HepG2 (cell line): ENCODE measurements around the gene RAP1A. TPM values are rescaled to one million over a fixed set of nuclear protein-coding genes. Genes with fewer than 3 reads are reported as not detected.

Source experiments
- EHMT2 ChIP-seq: fragments of 200-600 bp; sonication (generic); IDR thresholded peaks from 2 replicates; pipeline ENCODE4 v1.7.0; 2017; ENCODE audit warnings: antibody characterized with exemption, low read depth, low read length, borderline replicate concordance
- FOXA1 ChIP-seq, 2 experiments: fragments of 450-650 bp in 1 of 2; sonication (generic) in 1 of 2; formaldehyde crosslinking in 1 of 2; IDR thresholded peaks; 2 replicates each; pipeline versions ENCODE4 v1.4.0 to v1.6.1; 2016 to 2020; ENCODE audit warnings: missing genetic modification reagents in 1 of 2
- HDAC6 ChIP-seq: fragments of 200-600 bp; sonication (generic); IDR thresholded peaks from 2 replicates; pipeline ENCODE4 v1.7.0; 2017; ENCODE audit warnings: mild to moderate bottlenecking, antibody characterized with exemption, low read length, low read depth
- KDM5A ChIP-seq: fragments of 200-600 bp; sonication (generic); IDR thresholded peaks from 2 replicates; pipeline ENCODE4 v1.7.0; 2018; ENCODE audit warnings: antibody characterized with exemption, mild to moderate bottlenecking, low read length, borderline replicate concordance
- NFE2 ChIP-seq: sonication (generic); formaldehyde crosslinking; IDR thresholded peaks from 2 replicates; pipeline ENCODE4 v1.4.0; 2020; ENCODE audit warnings: missing genetic modification reagents
- POLR2AphosphoS2 ChIP-seq: IDR thresholded peaks from 2 replicates; pipeline ENCODE4 v1.6.1; 2011; ENCODE audit warnings: low read depth, low read length, improper control_type of control experiment
- RARG ChIP-seq: sonication (generic); formaldehyde crosslinking; IDR thresholded peaks from 2 replicates; pipeline ENCODE4 v1.4.0; 2020; ENCODE audit warnings: low read depth, mild to moderate bottlenecking, missing genetic modification reagents
- SMYD3 ChIP-seq: sonication (generic); formaldehyde crosslinking; IDR thresholded peaks from 2 replicates; pipeline ENCODE4 v1.8.1; 2023; ENCODE audit warnings: mild to moderate bottlenecking, missing genetic modification reagents
- TAF1 ChIP-seq: sonication (generic); formaldehyde crosslinking; IDR thresholded peaks from 2 replicates; pipeline ENCODE4 v1.4.0; 2020; ENCODE audit warnings: missing genetic modification reagents
- TCF12 ChIP-seq, 2 experiments: fragments of 450-650 bp in 1 of 2; sonication (generic) in 1 of 2; formaldehyde crosslinking in 1 of 2; IDR thresholded peaks; 2 replicates each; pipeline versions ENCODE4 v1.6.1 to v1.8.0; 2017 to 2022; ENCODE audit warnings: antibody characterized with exemption in 1 of 2, mild to moderate bottlenecking in 1 of 2, missing genetic modification reagents in 1 of 2, moderate library complexity in 1 of 2
- TEAD2 ChIP-seq: sonication (generic); formaldehyde crosslinking; IDR thresholded peaks from 2 replicates; pipeline ENCODE4 v1.9.0; 2021; ENCODE audit warnings: missing genetic modification reagents
- TMF1 ChIP-seq: sonication (generic); formaldehyde crosslinking; IDR thresholded peaks from 2 replicates; pipeline ENCODE4 v1.8.1; 2022; ENCODE audit warnings: low read depth, missing genetic modification reagents
- ZFP36L1 ChIP-seq: sonication (generic); formaldehyde crosslinking; IDR thresholded peaks from 2 replicates; pipeline ENCODE4 v1.8.0; 2022; ENCODE audit warnings: mild to moderate bottlenecking, missing genetic modification reagents, moderate library complexity
- ZNF441 ChIP-seq: sonication (generic); formaldehyde crosslinking; IDR thresholded peaks from 2 replicates; pipeline ENCODE4 v1.7.0; 2021; ENCODE audit warnings: missing genetic modification reagents, borderline replicate concordance
- ZNF549 ChIP-seq: sonication (generic); formaldehyde crosslinking; IDR thresholded peaks from 2 replicates; pipeline ENCODE4 v1.5.0; 2020; ENCODE audit warnings: missing genetic modification reagents
- ZNF552 ChIP-seq: sonication (generic); formaldehyde crosslinking; IDR thresholded peaks from 2 replicates; pipeline ENCODE4 v1.9.0; 2022; ENCODE audit warnings: missing genetic modification reagents, mild to moderate bottlenecking, borderline replicate concordance
- ZNF816 ChIP-seq: sonication (generic); formaldehyde crosslinking; IDR thresholded peaks from 2 replicates; pipeline ENCODE4 v1.8.0; 2022; ENCODE audit warnings: missing genetic modification reagents, mild to moderate bottlenecking, borderline replicate concordance
- polyA plus RNA-seq, 8 experiments: library from polyadenylated mRNA; depleted of rRNA in 3 of 8; stranded (reverse) in 7 of 8; unstranded in 1 of 8; fragments of >200 nt; fragmentation: Illumina TruSeq in 4 of 8; extraction: Trizol in 4 of 8; gene quantifications; 2 replicates each; pipeline versions ENCODE4 v1.2.1 to v1.2.3, GENCODE V29; 2011 to 2016; ENCODE audit warnings: low read depth in 4 of 8, missing spikeins in 1 of 8, mixed read lengths in 1 of 8; ENCODE audit not compliant: insufficient read depth in 1 of 8
- total RNA-seq, 5 experiments: library from RNA; depleted of rRNA; stranded (reverse); fragments of >200 nt; fragmentation: Illumina TruSeq; extraction: Trizol; gene quantifications; 2 replicates each; pipeline ENCODE4 v1.2.3, GENCODE V29; 2016; ENCODE audit warnings: low read depth in 1 of 5
- TF ChIP-seq, protein P1 (sequence below): IDR thresholded peaks from 2 replicates; pipeline ENCODE4 v1.6.1; 2016
- TF ChIP-seq, protein P2 (sequence below): sonication (generic); formaldehyde crosslinking; IDR thresholded peaks from 2 replicates; pipeline ENCODE4 v1.8.1; 2023; ENCODE audit warnings: mild to moderate bottlenecking, missing genetic modification reagents
- TF ChIP-seq, protein P3 (sequence below): sonication (generic); formaldehyde crosslinking; IDR thresholded peaks from 2 replicates; pipeline ENCODE4 v1.5.0; 2020; ENCODE audit warnings: mild to moderate bottlenecking, missing genetic modification reagents
- TF ChIP-seq, protein P4 (sequence below): sonication (generic); formaldehyde crosslinking; IDR thresholded peaks from 2 replicates; pipeline ENCODE4 v1.4.0; 2020; ENCODE audit warnings: missing genetic modification reagents, borderline replicate concordance

The RAP1A gene
- total and polyA plus RNA-seq, 2 of the 13 experiments (the other 11 are each of a cell fraction or from before 2014, with no cell fraction given): 19.0 to 20.7 TPM

DNA sequence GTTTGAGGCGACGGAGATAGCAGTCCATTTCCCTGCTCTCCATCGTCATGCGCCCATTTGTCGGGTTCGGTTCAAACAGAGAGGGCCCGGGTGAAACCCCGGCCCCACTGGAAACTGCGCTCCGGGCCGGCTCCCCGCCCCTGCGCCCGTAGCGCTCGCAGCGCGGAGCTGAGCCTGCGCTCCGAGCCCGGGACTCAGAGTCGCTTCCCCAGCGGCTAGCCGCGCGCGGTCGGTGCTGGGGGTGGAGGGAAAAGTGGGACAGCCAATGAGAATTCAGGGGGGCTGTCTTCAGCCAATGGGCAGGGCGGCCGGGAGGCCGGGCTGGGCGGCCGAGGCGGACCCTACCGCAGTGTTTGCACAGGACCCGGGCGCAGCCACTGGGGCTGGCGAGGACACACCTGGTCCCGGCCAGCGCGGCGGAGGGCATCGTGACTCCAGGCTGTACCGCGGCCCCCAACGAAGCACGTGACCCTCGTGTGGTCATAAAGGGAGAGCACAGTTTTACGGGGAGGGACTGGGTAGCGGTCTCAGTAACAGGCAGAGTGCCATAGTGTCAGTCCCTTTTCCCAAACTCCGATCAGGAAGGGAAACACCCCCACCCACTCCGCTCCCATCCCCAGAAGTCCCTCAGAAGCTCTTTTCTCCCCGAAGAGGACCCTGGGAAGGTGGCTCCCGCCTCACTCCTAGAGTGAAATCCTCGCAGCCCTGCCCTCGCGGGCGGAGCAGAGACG lies 119.8 kb downstream of the RAP1A start, which contains the start of gene INKA2 (continued):
- TF ChIP-seq FOXA1 (IDR thresholded peaks at IDR 0.05) (no peak), FOXA1 (CRISPR knock-in tag; IDR thresholded peaks at IDR 0.05) (peak; percentile 83), RARG (CRISPR knock-in tag) (no peak), ZFP36L1 (CRISPR knock-in tag) (peak; percentile 60; the same call in 1 of the 2 replicates), SMYD3 (CRISPR knock-in tag) (0 out of 2 replicates have a peak, but pooled peaks have one; percentile 23), TCF12 (IDR thresholded peaks at IDR 0.05) (no peak), TCF12 (CRISPR knock-in tag; IDR thresholded peaks at IDR 0.05) (no peak), ZNF441 (CRISPR knock-in tag) (peak; percentile 93), TEAD2 (CRISPR knock-in tag) (no peak), ZNF816 (no peak), TMF1 (CRISPR knock-in tag) (peak; percentile 38; the same call in 1 of the 2 replicates), NFE2 (no peak), KDM5A (no peak), HDAC6 (no peak), EHMT2 (no peak), ZNF549 (0 out of 2 replicates have a peak, but pooled peaks have one; percentile 45), ZNF552 (CRISPR knock-in tag) (peak; percentile 41; the same call in 1 of the 2 replicates), POLR2AphosphoS2 (no peak), TAF1 (peak; percentile 94)
- TF ChIP-seq, protein P1, sequence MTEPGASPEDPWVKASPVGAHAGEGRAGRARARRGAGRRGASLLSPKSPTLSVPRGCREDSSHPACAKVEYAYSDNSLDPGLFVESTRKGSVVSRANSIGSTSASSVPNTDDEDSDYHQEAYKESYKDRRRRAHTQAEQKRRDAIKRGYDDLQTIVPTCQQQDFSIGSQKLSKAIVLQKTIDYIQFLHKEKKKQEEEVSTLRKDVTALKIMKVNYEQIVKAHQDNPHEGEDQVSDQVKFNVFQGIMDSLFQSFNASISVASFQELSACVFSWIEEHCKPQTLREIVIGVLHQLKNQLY (CRISPR knock-in tag): peak; percentile 72; the same call in 1 of the 2 replicates
- TF ChIP-seq, protein P2, sequence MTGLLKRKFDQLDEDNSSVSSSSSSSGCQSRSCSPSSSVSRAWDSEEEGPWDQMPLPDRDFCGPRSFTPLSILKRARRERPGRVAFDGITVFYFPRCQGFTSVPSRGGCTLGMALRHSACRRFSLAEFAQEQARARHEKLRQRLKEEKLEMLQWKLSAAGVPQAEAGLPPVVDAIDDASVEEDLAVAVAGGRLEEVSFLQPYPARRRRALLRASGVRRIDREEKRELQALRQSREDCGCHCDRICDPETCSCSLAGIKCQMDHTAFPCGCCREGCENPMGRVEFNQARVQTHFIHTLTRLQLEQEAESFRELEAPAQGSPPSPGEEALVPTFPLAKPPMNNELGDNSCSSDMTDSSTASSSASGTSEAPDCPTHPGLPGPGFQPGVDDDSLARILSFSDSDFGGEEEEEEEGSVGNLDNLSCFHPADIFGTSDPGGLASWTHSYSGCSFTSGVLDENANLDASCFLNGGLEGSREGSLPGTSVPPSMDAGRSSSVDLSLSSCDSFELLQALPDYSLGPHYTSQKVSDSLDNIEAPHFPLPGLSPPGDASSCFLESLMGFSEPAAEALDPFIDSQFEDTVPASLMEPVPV (CRISPR knock-in tag): peak; percentile 86
- TF ChIP-seq, protein P3, sequence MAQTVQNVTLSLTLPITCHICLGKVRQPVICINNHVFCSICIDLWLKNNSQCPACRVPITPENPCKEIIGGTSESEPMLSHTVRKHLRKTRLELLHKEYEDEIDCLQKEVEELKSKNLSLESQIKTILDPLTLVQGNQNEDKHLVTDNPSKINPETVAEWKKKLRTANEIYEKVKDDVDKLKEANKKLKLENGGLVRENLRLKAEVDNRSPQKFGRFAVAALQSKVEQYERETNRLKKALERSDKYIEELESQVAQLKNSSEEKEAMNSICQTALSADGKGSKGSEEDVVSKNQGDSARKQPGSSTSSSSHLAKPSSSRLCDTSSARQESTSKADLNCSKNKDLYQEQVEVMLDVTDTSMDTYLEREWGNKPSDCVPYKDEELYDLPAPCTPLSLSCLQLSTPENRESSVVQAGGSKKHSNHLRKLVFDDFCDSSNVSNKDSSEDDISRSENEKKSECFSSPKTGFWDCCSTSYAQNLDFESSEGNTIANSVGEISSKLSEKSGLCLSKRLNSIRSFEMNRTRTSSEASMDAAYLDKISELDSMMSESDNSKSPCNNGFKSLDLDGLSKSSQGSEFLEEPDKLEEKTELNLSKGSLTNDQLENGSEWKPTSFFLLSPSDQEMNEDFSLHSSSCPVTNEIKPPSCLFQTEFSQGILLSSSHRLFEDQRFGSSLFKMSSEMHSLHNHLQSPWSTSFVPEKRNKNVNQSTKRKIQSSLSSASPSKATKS: no peak
- TF ChIP-seq, protein P4, sequence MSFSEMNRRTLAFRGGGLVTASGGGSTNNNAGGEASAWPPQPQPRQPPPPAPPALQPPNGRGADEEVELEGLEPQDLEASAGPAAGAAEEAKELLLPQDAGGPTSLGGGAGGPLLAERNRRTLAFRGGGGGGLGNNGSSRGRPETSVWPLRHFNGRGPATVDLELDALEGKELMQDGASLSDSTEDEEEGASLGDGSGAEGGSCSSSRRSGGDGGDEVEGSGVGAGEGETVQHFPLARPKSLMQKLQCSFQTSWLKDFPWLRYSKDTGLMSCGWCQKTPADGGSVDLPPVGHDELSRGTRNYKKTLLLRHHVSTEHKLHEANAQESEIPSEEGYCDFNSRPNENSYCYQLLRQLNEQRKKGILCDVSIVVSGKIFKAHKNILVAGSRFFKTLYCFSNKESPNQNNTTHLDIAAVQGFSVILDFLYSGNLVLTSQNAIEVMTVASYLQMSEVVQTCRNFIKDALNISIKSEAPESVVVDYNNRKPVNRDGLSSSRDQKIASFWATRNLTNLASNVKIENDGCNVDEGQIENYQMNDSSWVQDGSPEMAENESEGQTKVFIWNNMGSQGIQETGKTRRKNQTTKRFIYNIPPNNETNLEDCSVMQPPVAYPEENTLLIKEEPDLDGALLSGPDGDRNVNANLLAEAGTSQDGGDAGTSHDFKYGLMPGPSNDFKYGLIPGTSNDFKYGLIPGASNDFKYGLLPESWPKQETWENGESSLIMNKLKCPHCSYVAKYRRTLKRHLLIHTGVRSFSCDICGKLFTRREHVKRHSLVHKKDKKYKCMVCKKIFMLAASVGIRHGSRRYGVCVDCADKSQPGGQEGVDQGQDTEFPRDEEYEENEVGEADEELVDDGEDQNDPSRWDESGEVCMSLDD (CRISPR knock-in tag): peak; percentile 90
